ENCODE results near the gene OGG1.

DNA sequence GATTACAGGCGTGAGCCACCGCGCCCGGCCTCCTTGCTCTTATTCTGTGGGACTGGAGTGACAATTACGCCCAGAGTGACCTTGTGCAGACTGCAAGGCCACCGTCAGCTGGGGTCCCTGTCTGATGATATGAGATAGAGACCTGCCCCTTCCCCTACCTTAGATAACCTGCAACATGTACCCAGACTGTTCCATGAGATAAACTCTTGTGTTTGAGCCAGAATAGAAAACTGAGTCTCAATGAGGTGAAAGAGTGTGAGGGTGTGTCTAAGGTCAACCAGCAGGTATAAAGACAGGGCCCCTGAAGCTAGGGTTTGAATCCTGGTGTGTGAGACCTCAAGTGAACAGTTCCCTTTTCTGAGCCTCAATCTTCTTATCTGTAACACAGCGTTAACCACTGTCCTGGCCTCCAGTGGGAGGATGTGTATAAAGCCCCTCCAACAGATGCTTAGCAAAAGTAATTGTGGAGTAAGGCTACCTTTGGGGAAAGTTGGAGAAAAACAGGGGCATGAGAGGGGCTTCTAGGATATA, 36.5 kb downstream of the OGG1 start:
- TF ChIP-seq EZH2phosphoT487 (IDR thresholded peaks at IDR 0.05; ENCODE audit: insufficient read depth, low read depth) (no peak), EZH2 (IDR thresholded peaks at IDR 0.05; ENCODE audit: insufficient read depth, poor library complexity, severe bottlenecking) (no peak)
